WTC11 (cell line): ENCODE results near the gene PMF1. TPM values are rescaled to one million over a fixed set of nuclear protein-coding genes. Genes with fewer than 3 reads are reported as not detected.
A peak's percentile ranks its signal among the peaks of the same experiment; 100 is the strongest.

Experiments
- ATAC-seq: fragments of 200-7000 bp; cut with Tn5 transposase; 2 replicates; pipeline ENCODE4 v1.10.0; 2021; ENCODE audit warnings: mild to moderate bottlenecking, moderate library complexity
- CTCF ChIA-PET: fragments of 300-600 bp; sonication (Branson Sonifier 250); formaldehyde crosslinking; loops from one replicate; lab custom pipeline; 2021; ENCODE audit warnings: antibody characterized with exemption; lab: Charles Lee
- POLR2A ChIA-PET: fragments of 350-600 bp; sonication (Branson Sonifier 250); formaldehyde crosslinking; loops from one replicate; lab custom pipeline; 2021; ENCODE audit warnings: antibody characterized with exemption; lab: Charles Lee
- DNase-seq: peaks from one replicate; pipeline ENCODE4 v3.0.0; 2021; ENCODE audit warnings: low spot score
- H3K27ac Mint-ChIP-seq: 2 replicates; pipeline ENCODE4 v1.8.0; 2021; ENCODE audit warnings: mixed read lengths
- H3K27me3 Mint-ChIP-seq: 2 replicates; pipeline ENCODE4 v1.8.0; 2021; ENCODE audit warnings: low read depth, mild to moderate bottlenecking, moderate library complexity, mixed read lengths
- H3K36me3 Mint-ChIP-seq: 2 replicates; pipeline ENCODE4 v1.8.0; 2021; ENCODE audit warnings: mixed read lengths
- H3K4me1 Mint-ChIP-seq: 2 replicates; pipeline ENCODE4 v1.8.0; 2022; ENCODE audit warnings: mixed read lengths
- H3K4me3 Mint-ChIP-seq: 2 replicates; pipeline ENCODE4 v1.8.0; 2021; ENCODE audit warnings: mild to moderate bottlenecking, moderate library complexity, mixed read lengths
- H3K9me3 Mint-ChIP-seq: 2 replicates; pipeline ENCODE4 v1.8.0; 2021; ENCODE audit warnings: mixed read lengths
- ESRRA ChIP-seq: sonication (generic); formaldehyde crosslinking; IDR thresholded peaks from 2 replicates; pipeline ENCODE4 v1.8.1; 2022; ENCODE audit warnings: mild to moderate bottlenecking, missing genetic modification reagents, borderline replicate concordance
- IRF1 ChIP-seq: sonication (generic); formaldehyde crosslinking; IDR thresholded peaks from 2 replicates; pipeline ENCODE4 v1.8.0; 2023; ENCODE audit warnings: missing genetic modification reagents
- KAT7 ChIP-seq: sonication (generic); formaldehyde crosslinking; IDR thresholded peaks from 2 replicates; pipeline ENCODE4 v1.8.1; 2023; ENCODE audit warnings: missing genetic modification reagents, mild to moderate bottlenecking, borderline replicate concordance
- MYBL2 ChIP-seq: sonication (generic); formaldehyde crosslinking; IDR thresholded peaks from 2 replicates; pipeline ENCODE4 v1.8.1; 2023; ENCODE audit warnings: mild to moderate bottlenecking, moderate library complexity, missing genetic modification reagents
- NR3C1 ChIP-seq: sonication (generic); formaldehyde crosslinking; conservative IDR thresholded peaks from 2 replicates; pipeline ENCODE4 v1.8.1; 2023; ENCODE audit warnings: low read depth, mild to moderate bottlenecking, missing genetic modification reagents
- TP53 ChIP-seq: sonication (generic); formaldehyde crosslinking; IDR thresholded peaks from 2 replicates; pipeline ENCODE4 v1.8.1; 2023; ENCODE audit warnings: mild to moderate bottlenecking, missing genetic modification reagents
- ZNF121 ChIP-seq: sonication (generic); formaldehyde crosslinking; IDR thresholded peaks from 2 replicates; pipeline ENCODE4 v1.8.0; 2023; ENCODE audit warnings: missing genetic modification reagents
- ZNF263 ChIP-seq: sonication (generic); formaldehyde crosslinking; IDR thresholded peaks from 2 replicates; pipeline ENCODE4 v1.8.1; 2022; ENCODE audit warnings: low read depth, mild to moderate bottlenecking, moderate library complexity, missing genetic modification reagents
- ZNF416 ChIP-seq: fragments of 250-450 bp; sonication (Bioruptor Pico); IDR thresholded peaks from 2 replicates; pipeline ENCODE4 v1.9.0; 2021; ENCODE audit warnings: mild to moderate bottlenecking, inconsistent platforms
- ZNF532 ChIP-seq: fragments of 250-450 bp; sonication (Bioruptor Pico); IDR thresholded peaks from 2 replicates; pipeline ENCODE4 v1.9.0; 2021; ENCODE audit warnings: mild to moderate bottlenecking, borderline replicate concordance
- total RNA-seq: library from RNA; stranded (reverse); gene quantifications from 3 replicates; pipeline ENCODE4 v1.2.3, GENCODE V29; 2021
- TF ChIP-seq, protein P1 (sequence below): sonication (generic); formaldehyde crosslinking; IDR thresholded peaks from 2 replicates; pipeline ENCODE4 v1.8.1; 2023; ENCODE audit warnings: mild to moderate bottlenecking, missing genetic modification reagents, moderate library complexity
- TF ChIP-seq, protein P2 (sequence below): sonication (generic); formaldehyde crosslinking; IDR thresholded peaks from 2 replicates; pipeline ENCODE4 v1.8.1; 2022; ENCODE audit warnings: mild to moderate bottlenecking, missing genetic modification reagents, moderate library complexity, borderline replicate concordance
- TF ChIP-seq, protein P3 (sequence below): fragments of 250-450 bp; sonication (Bioruptor Pico); IDR thresholded peaks from 2 replicates; pipeline ENCODE4 v1.9.0; 2021; ENCODE audit warnings: mild to moderate bottlenecking
- TF ChIP-seq, protein P4 (sequence below): sonication (generic); formaldehyde crosslinking; IDR thresholded peaks from 2 replicates; pipeline ENCODE4 v1.8.0; 2022; ENCODE audit warnings: mild to moderate bottlenecking, missing genetic modification reagents
- TF ChIP-seq, protein P5 (sequence below): fragments of 200-600 bp; IDR thresholded peaks from 2 replicates; pipeline ENCODE4 v1.8.0; 2022; ENCODE audit warnings: antibody characterized with exemption

Gene PMF1
- total RNA-seq, 1 experiment from 2014 or later: 129 TPM

DNA sequence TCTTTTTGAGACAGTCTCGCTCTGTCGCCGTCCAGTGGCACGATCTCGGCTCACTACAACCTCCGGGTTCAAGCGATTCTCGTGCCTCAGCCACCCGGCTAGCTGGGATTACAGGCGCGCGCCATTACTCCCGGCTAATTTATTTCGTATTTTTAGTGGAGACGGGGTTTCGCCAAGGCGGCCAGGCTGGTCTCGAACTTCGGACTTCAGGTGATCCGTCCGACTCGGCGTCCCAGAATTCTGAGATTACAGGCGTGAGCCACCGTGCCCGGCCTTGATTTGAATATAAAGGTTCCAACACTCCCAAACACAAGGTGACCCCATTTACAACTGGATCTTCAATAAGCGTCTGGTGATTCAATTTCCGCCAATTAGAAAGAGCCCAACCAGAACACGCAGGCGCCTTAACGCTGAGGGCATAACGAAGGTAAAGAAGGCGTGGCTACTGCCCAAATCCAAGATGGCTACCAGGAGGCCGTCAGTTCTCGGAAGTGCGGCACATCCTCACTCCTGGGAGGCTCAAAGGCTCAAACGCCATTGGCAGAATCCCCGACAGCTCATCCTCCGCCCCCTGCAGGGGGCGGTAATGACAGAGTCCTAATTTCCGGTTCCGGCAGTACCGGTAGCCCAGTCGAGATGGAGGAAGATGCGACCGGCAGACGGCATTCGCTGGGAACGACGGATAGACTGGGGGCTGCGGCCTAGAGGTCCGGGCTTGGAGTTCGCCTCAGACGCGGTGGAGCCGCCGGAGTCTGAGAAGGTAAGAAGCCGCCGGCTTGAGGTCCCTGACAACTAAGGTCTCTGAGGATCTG lies 19.1 kb upstream of the PMF1 start, which contains the start of gene SLC25A44 (continued):
- TF ChIP-seq MYBL2 (CRISPR knock-in tag): no peak
- TF ChIP-seq, protein P1, sequence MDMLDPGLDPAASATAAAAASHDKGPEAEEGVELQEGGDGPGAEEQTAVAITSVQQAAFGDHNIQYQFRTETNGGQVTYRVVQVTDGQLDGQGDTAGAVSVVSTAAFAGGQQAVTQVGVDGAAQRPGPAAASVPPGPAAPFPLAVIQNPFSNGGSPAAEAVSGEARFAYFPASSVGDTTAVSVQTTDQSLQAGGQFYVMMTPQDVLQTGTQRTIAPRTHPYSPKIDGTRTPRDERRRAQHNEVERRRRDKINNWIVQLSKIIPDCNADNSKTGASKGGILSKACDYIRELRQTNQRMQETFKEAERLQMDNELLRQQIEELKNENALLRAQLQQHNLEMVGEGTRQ (CRISPR knock-in tag): no peak; the same call in 1 of the 2 replicates
- TF ChIP-seq ZNF263 (CRISPR knock-in tag): no peak
- no peak for TF ChIP-seq ZNF532 (CRISPR knock-in tag)

GRCh38 chr1:156194300-156194652 lies 18.5 kb upstream of the PMF1 start:
- DNase-seq (no peak), ATAC-seq (no peak; the same call in 1 of the 2 replicates)
- Mint-ChIP-seq H3K9me3 (peaks cover 8% of the 10 kb centered on the region), H3K27me3 (no peaks in the 10 kb centered on the region), H3K4me3 (peak overlapping the region; percentile 99), H3K4me1 (peaks cover 35% of the 10 kb centered on the region), H3K36me3 (peaks cover 7% of the 10 kb centered on the region), H3K27ac (peak overlapping the region; percentile 94)
- ChIA-PET POLR2A (interaction anchor here (1.1 to 1.7 kb wide), 4 partner anchors 17 to 53 kb away, joined by 4 to 8 read pairs (median 6); partner anchors contain the start of gene PMF1), CTCF (interaction anchor here (0.6 to 2.6 kb wide), 20 partner anchors 9 to 210 kb away, joined by 3 to 29 read pairs (median 5); partner anchors contain the start of genes CCT3, PMF1, SEMA4A and SMG5)
- TF ChIP-seq, protein P2, sequence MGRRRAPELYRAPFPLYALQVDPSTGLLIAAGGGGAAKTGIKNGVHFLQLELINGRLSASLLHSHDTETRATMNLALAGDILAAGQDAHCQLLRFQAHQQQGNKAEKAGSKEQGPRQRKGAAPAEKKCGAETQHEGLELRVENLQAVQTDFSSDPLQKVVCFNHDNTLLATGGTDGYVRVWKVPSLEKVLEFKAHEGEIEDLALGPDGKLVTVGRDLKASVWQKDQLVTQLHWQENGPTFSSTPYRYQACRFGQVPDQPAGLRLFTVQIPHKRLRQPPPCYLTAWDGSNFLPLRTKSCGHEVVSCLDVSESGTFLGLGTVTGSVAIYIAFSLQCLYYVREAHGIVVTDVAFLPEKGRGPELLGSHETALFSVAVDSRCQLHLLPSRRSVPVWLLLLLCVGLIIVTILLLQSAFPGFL: no peak
- TF ChIP-seq KAT7 (CRISPR knock-in tag): 0 out of 2 replicates have a peak, but pooled peaks have one; percentile 38
- no peak for TF ChIP-seq IRF1
- TF ChIP-seq ZNF532 (CRISPR knock-in tag): no peak
- no peak for TF ChIP-seq NR3C1
- 0 out of 2 replicates have a peak, but pooled peaks have one; percentile 24 for TF ChIP-seq ZNF416 (CRISPR knock-in tag)
- TF ChIP-seq, protein P3, sequence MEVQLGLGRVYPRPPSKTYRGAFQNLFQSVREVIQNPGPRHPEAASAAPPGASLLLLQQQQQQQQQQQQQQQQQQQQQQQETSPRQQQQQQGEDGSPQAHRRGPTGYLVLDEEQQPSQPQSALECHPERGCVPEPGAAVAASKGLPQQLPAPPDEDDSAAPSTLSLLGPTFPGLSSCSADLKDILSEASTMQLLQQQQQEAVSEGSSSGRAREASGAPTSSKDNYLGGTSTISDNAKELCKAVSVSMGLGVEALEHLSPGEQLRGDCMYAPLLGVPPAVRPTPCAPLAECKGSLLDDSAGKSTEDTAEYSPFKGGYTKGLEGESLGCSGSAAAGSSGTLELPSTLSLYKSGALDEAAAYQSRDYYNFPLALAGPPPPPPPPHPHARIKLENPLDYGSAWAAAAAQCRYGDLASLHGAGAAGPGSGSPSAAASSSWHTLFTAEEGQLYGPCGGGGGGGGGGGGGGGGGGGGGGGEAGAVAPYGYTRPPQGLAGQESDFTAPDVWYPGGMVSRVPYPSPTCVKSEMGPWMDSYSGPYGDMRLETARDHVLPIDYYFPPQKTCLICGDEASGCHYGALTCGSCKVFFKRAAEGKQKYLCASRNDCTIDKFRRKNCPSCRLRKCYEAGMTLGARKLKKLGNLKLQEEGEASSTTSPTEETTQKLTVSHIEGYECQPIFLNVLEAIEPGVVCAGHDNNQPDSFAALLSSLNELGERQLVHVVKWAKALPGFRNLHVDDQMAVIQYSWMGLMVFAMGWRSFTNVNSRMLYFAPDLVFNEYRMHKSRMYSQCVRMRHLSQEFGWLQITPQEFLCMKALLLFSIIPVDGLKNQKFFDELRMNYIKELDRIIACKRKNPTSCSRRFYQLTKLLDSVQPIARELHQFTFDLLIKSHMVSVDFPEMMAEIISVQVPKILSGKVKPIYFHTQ (CRISPR knock-in tag): no peak
- TF ChIP-seq ZNF121 (CRISPR knock-in tag): no peak
- TF ChIP-seq, protein P4, sequence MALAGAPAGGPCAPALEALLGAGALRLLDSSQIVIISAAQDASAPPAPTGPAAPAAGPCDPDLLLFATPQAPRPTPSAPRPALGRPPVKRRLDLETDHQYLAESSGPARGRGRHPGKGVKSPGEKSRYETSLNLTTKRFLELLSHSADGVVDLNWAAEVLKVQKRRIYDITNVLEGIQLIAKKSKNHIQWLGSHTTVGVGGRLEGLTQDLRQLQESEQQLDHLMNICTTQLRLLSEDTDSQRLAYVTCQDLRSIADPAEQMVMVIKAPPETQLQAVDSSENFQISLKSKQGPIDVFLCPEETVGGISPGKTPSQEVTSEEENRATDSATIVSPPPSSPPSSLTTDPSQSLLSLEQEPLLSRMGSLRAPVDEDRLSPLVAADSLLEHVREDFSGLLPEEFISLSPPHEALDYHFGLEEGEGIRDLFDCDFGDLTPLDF (CRISPR knock-in tag): no peak
- TF ChIP-seq, protein P5, sequence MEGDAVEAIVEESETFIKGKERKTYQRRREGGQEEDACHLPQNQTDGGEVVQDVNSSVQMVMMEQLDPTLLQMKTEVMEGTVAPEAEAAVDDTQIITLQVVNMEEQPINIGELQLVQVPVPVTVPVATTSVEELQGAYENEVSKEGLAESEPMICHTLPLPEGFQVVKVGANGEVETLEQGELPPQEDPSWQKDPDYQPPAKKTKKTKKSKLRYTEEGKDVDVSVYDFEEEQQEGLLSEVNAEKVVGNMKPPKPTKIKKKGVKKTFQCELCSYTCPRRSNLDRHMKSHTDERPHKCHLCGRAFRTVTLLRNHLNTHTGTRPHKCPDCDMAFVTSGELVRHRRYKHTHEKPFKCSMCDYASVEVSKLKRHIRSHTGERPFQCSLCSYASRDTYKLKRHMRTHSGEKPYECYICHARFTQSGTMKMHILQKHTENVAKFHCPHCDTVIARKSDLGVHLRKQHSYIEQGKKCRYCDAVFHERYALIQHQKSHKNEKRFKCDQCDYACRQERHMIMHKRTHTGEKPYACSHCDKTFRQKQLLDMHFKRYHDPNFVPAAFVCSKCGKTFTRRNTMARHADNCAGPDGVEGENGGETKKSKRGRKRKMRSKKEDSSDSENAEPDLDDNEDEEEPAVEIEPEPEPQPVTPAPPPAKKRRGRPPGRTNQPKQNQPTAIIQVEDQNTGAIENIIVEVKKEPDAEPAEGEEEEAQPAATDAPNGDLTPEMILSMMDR: no peak
- TF ChIP-seq TP53 (CRISPR knock-in tag): no peak
- no peak for TF ChIP-seq ESRRA (CRISPR knock-in tag)
